Measurements from ENCODE around the gene WDR59. TPM values are rescaled to one million over a fixed set of nuclear protein-coding genes. Genes with fewer than 3 reads are reported as not detected.
"Not testable (repeated sequence)": the region's sequence is repeated elsewhere in the genome, so short reads cannot be mapped to it uniquely, and the experiment has no call there.

Gene WDR59
- total RNA-seq, 2 donors from 2014 or later, result 90.2 to 112 TPM

DNA sequence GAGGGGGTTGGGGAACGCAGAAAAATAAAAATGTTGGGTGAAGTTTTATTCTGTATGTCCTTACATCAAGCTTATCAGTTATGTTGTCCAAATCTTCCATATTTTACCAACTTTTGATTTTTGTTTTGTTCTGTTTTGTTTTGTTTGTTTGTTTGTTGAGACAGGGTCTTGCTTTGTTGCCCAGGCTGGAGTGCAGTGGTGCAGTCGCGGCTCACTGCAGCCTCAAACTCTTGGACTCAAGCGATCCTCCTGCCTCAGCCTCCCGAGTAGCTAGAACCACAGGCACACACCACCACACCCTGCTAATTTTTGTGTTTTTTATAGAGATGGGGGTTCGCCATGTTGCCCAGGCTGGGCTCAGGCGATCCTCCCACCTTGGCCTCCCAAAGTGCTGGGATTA is 34.7 kb upstream of the WDR59 start:
- Mint-ChIP-seq H3K4me1 (peaks cover 15% of the 10 kb centered on the region), H3K36me3 (ENCODE audit: low read depth) (peaks cover 2% of the 10 kb centered on the region), H3K27me3 (no peaks in the 10 kb centered on the region), H3K27ac (peak overlapping the region; percentile 47), H3K4me3 (no peak overlapping the region)
- no peak for DNase-seq
- H3K9me3 ChIP-seq (ENCODE audit: control insufficient read depth, low read length, poor library complexity, severe bottlenecking), result no peaks in the 10 kb centered on the region
- no peak for ATAC-seq

DNA sequence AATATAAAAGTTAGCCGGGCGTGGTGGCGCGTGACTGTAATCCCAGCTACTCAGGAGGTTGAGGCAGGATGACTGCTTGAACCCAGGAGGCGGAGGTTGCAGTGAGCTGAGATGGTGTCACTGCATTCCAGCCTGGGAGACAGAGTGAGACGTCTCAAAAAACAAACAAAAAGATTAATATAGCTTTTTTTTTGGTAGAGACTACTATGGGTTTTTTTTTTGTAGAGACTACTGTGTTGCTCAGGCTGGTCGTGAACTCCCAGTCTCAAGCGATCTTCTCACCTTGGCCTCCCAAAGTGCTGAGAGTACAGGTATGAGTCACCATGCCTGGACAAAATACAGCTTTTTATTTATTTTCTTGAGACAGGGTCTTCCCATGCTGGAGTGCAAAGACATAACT is 34.1 kb upstream of the WDR59 start:
- peaks cover 14% of the 10 kb centered on the region for H3K4me1 Mint-ChIP-seq
- peaks cover 2% of the 10 kb centered on the region for H3K36me3 Mint-ChIP-seq (ENCODE audit: low read depth)
- DNase-seq (no peak), ATAC-seq (no peak)
- no peaks in the 10 kb centered on the region for H3K27me3 Mint-ChIP-seq
- peak overlapping the region; percentile 47 for H3K27ac Mint-ChIP-seq
- H3K9me3 ChIP-seq (ENCODE audit: control insufficient read depth, low read length, poor library complexity, severe bottlenecking), result no peaks in the 10 kb centered on the region
- no peak overlapping the region for H3K4me3 Mint-ChIP-seq

DNA sequence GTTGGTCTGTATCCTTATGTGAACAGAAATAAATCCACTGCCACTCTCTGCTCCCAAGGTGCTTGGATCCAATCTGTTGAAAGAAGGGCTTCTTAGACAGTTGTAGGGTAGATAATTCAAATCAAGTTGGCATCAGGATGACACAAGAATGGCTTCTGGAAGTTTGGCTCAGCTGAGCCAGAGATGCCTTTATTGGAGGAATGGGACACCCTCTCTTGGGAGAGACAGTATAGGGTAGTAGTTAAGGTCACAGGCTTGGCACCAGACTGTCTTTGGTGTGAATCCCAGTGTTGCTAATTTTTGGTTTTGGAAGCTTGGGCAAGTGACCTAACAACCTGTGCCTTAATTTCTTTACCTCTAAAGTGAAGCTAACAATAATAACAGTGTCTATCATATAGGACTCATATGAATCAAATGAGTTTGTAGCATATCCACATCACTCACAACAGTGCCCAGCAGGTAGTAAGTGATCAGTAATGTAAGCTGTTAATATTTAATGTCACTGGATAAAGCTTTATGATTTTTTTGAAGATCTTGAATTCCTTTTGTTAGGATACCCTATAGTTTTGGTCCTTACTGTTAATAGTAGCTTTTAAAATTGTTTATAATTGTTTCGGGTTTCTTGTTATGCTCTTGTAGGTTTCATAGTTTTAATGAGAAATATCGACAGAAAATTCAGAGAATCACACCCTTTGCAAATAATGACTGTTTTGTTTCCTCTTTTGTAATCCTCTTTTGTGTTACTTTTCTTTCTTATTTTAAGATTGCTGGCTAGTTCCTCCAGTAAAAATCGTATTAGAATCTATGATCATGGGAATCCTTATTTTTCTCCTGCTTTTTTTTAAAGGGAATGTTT is 33.0 kb upstream of the WDR59 start:
- H3K4me3 Mint-ChIP-seq, result no peak overlapping the region
- no peaks in the 10 kb centered on the region for H3K9me3 ChIP-seq (ENCODE audit: control insufficient read depth, low read length, poor library complexity, severe bottlenecking)
- peaks cover 2% of the 10 kb centered on the region for H3K36me3 Mint-ChIP-seq (ENCODE audit: low read depth)
- no peak overlapping the region for H3K27ac Mint-ChIP-seq
- H3K27me3 Mint-ChIP-seq, result no peaks in the 10 kb centered on the region
- no peak for DNase-seq
- peaks cover 14% of the 10 kb centered on the region for H3K4me1 Mint-ChIP-seq
- ATAC-seq, result no peak

DNA sequence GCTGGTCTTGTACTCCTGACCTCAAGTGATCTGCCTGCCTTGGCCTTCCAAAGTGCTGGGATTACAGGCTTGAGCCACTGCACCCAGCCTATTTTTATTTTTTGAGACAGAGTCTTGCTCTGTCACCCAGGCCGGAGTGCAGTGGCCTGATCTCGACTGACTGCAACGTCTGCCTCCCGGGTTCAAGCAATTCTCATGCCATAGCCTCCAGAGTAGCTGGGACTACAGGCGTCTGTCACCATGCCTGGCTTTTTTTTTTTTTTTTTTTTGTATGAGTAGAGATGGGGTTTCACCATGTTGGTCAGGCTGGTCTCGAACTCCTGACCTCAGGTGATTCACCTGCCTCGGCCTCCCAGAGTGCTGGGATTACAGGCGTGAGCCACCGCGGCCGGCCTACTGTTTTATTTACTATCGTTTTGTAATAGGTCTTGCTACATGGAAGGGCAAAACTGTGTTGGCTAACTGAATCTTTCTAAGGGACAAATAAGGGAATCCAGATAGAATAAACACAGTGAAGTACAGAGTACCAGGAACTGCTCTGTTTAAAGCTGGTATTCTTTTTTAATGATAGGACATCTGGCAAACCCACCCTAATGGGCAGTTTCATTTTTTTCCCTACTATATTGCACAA is 31.6 kb upstream of the WDR59 start:
- not testable (repeated sequence) for H3K9me3 ChIP-seq (ENCODE audit: control insufficient read depth, low read length, poor library complexity, severe bottlenecking); DNase-seq; H3K27ac Mint-ChIP-seq; ATAC-seq; H3K36me3 Mint-ChIP-seq (ENCODE audit: low read depth); H3K4me3 Mint-ChIP-seq; H3K27me3 Mint-ChIP-seq
- H3K4me1 Mint-ChIP-seq, result peaks cover 27% of the 10 kb centered on the region

DNA sequence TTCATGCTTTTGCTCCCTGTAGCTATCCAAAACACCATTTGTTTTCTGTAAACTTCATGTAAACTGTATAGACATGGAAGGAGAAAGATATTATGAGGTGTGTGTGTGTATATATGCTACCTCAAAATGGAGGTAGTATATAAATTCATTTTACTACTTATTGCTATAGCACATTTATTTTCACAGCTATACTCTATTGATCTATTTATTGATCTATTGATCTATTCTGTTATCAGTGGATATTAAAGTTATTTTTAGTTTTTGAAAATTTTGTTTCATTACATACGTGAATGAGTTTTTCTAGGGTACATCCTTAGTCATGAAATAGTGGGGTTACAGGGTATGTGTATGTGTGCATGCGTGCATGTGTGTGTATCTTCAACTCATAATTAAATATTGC is 29.4 kb upstream of the WDR59 start:
- ATAC-seq (no peak), DNase-seq (no peak)
- Mint-ChIP-seq H3K27me3 (no peaks in the 10 kb centered on the region), H3K4me1 (peaks cover 32% of the 10 kb centered on the region), H3K36me3 (ENCODE audit: low read depth) (no peaks in the 10 kb centered on the region), H3K4me3 (no peak overlapping the region), H3K27ac (peak overlapping the region; percentile 98)
- no peaks in the 10 kb centered on the region for H3K9me3 ChIP-seq (ENCODE audit: control insufficient read depth, low read length, poor library complexity, severe bottlenecking)

DNA sequence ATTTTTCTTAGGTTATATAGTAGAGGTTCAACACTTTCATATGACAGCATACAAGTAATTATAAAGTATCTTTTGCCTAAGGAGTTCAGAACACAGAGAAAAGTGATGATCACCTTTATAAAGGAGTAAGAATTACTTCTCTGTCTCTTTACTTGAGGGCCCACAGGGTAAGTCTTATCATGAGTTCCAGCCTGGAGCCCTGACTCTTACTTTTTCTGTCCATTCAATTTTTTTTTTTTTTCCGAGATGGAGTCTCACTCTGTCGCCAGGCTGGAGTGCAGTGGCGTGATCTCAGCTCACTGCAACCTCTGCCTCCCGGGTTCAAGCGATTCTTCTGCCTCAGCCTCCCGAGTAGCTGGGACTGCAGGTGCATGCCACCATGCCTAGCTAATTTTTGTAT is 28.2 kb upstream of the WDR59 start:
- ATAC-seq; H3K9me3 ChIP-seq (ENCODE audit: control insufficient read depth, low read length, poor library complexity, severe bottlenecking); H3K36me3 Mint-ChIP-seq (ENCODE audit: low read depth); H3K27me3 Mint-ChIP-seq; DNase-seq: not testable (repeated sequence)
- H3K4me1 Mint-ChIP-seq, result peaks cover 32% of the 10 kb centered on the region
- peak overlapping the region; percentile 98 for H3K27ac Mint-ChIP-seq
- peak overlapping the region; percentile 89 for H3K4me3 Mint-ChIP-seq

DNA sequence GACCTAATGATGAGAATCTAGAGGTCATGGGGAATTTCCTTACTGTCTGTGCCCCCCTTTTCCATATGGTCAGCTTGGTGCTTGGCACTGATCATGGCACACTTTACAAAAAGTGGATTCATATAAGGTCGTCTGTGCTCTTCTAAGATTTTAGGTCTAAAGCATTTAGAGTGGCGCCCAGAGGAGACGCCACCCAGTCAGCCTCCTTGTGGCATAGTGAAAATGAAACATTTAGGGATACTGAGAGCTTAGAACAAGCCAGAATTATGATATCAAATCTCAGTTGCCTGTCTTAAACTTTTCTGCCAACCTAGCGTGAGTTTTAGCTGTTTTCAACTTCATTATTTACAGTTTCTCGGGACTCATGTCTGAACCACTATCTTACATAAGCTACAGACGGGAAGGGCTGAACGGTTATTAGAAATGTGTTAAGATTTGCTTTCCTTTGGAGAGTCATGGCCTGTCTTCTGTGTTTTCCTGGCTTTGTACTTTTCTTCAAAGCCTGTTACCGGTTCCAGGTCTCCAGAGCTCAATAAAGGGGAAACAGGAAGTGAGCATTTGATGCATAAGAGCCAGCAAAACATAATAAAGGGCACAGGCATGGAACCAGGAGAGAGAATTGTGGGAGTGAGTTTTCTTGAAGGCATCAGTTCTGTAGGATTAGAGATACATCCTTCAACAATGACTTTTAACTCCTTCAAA is 27.6 kb upstream of the WDR59 start:
- Mint-ChIP-seq H3K4me3 (peak overlapping the region; percentile 89), H3K27ac (peak overlapping the region; percentile 98), H3K27me3 (no peaks in the 10 kb centered on the region), H3K36me3 (ENCODE audit: low read depth) (no peaks in the 10 kb centered on the region), H3K4me1 (peaks cover 29% of the 10 kb centered on the region)
- ATAC-seq, result peak; percentile 51
- no peak for DNase-seq
- H3K9me3 ChIP-seq (ENCODE audit: control insufficient read depth, low read length, poor library complexity, severe bottlenecking), result no peaks in the 10 kb centered on the region

DNA sequence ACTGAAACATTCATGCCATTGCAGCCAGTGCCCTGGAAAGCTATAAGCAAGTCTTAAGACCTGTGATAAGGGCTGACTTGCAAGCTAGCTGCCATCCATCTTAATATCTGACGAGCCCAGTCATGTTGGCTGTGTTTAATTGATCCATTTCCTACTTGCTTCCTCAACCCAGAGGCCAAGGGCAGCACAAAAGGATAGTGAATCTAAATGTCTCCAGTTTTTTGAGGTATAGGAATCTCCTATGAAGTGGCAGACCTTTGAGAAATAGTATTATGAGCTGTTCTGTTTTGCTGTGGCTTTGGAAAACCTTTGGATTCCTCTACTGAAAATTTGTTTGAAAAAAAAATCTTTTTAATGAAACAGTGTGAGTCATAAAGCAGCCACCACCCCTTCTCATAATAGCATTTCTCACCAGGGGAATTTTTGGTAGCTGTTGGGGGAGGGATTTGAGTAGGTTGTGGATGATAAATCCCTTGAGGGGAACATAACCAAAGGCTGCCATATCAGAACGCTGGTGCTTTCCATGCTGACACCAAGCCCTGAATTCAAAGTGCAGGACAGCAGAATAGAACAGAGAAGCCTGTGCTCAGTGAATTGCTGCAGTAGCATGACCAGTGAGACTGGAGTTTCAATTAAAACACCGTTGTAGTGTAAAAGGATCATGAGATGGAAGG is 26.8 kb upstream of the WDR59 start:
- ATAC-seq (peak; percentile 95), DNase-seq (peak in 2 of 3 donors; percentile 38 to 39)
- no peaks in the 10 kb centered on the region for H3K27me3 Mint-ChIP-seq
- peak overlapping the region; percentile 98 for H3K27ac Mint-ChIP-seq
- H3K4me3 Mint-ChIP-seq, result peak overlapping the region; percentile 89
- H3K9me3 ChIP-seq (ENCODE audit: control insufficient read depth, low read length, poor library complexity, severe bottlenecking), result no peaks in the 10 kb centered on the region
- no peaks in the 10 kb centered on the region for H3K36me3 Mint-ChIP-seq (ENCODE audit: low read depth)
- H3K4me1 Mint-ChIP-seq, result peaks cover 27% of the 10 kb centered on the region

DNA sequence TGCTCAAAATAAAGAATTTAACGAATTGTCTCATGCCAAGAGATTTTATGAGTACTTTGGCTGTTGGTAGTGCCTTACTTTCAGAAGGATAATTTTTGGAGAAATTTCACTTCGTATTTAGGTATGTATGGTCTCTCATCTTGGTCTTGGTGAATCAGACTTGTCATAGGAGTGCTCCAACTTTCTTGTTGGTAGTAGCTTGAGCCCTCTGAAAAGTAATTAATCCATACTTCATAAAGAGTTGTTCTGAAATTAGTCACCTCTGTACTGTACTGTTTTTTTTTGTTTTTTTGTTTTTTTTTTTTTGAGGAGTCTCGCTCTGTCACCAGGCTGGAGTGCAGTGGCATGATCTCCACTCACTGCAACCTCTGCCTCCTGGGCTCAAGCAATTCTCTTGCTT is 25.5 kb upstream of the WDR59 start:
- peaks cover 27% of the 10 kb centered on the region for H3K4me1 Mint-ChIP-seq
- H3K27ac Mint-ChIP-seq, result peak overlapping the region; percentile 98
- ATAC-seq (no peak), DNase-seq (no peak)
- no peaks in the 10 kb centered on the region for H3K27me3 Mint-ChIP-seq
- H3K36me3 Mint-ChIP-seq (ENCODE audit: low read depth), result no peaks in the 10 kb centered on the region
- no peaks in the 10 kb centered on the region for H3K9me3 ChIP-seq (ENCODE audit: control insufficient read depth, low read length, poor library complexity, severe bottlenecking)
- no peak overlapping the region for H3K4me3 Mint-ChIP-seq

DNA sequence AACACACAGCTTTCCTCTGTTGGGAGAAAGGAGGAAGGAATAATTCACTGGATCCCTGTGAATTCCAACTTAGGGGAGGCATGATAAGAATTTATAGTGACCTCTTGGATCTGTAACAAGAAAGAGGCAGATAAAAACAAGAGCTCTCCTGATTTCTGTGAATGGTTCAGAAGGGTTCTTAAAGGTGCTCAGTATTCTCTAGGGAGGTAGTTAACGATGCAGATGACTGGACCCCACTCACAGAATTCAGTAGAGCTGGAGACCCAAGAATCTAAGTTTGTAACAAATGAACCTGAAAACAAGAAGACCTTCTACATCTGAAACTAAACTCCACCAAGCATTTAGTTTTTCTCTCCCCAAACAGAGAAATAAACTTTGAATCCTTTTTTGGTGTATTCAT is 22.5 kb upstream of the WDR59 start:
- H3K4me1 Mint-ChIP-seq, result peaks cover 21% of the 10 kb centered on the region
- H3K4me3 Mint-ChIP-seq, result no peak overlapping the region
- peak overlapping the region; percentile 80 for H3K27ac Mint-ChIP-seq
- ATAC-seq (no peak), DNase-seq (no peak)
- H3K36me3 Mint-ChIP-seq (ENCODE audit: low read depth), result peaks cover 2% of the 10 kb centered on the region
- H3K27me3 Mint-ChIP-seq, result no peaks in the 10 kb centered on the region
- H3K9me3 ChIP-seq (ENCODE audit: control insufficient read depth, low read length, poor library complexity, severe bottlenecking), result no peaks in the 10 kb centered on the region

DNA sequence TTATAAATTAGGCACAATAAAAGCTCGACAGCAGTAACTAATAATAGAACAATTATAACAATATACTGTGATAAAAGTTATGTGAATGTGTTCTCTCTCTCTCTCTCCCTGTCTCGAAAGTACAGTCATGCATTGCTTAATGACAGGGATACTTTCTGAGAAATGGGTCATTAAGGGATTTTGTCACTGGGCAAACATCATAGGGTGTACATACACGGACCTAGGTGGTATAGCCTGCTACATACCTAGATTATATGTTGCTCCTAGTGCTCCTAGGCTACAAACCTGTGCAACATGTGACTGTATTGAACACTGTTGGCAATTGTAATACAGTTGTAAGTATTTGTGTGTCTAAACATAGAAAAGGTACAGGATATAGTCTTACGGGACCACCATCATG is 20.8 kb upstream of the WDR59 start:
- H3K9me3 ChIP-seq (ENCODE audit: control insufficient read depth, low read length, poor library complexity, severe bottlenecking), result no peaks in the 10 kb centered on the region
- DNase-seq, result no peak
- Mint-ChIP-seq H3K27ac (no peak overlapping the region), H3K4me3 (no peak overlapping the region), H3K4me1 (peaks cover 22% of the 10 kb centered on the region), H3K27me3 (no peaks in the 10 kb centered on the region), H3K36me3 (ENCODE audit: low read depth) (peaks cover 2% of the 10 kb centered on the region)
- no peak for ATAC-seq

DNA sequence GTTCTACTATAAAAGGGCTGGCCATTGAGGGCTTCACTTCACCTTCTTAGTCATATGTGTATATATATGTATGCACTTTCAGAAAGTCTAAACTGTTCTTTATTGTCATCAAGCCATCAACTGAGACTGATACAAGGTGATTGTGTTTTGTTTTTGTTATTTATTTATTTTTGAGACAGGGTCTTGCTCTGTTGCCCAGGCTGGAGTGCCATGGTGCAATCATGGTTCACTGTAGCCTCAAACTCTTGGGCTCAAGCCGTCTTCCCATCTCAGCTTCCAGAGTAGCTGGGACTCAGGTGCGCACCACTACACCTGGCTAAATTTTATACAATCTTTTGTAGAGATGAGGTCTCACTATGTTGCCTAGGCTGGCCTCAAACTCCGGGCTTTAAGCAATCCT is 19.5 kb upstream of the WDR59 start:
- no peak for ATAC-seq
- H3K27ac Mint-ChIP-seq, result peak overlapping the region; percentile 61

DNA sequence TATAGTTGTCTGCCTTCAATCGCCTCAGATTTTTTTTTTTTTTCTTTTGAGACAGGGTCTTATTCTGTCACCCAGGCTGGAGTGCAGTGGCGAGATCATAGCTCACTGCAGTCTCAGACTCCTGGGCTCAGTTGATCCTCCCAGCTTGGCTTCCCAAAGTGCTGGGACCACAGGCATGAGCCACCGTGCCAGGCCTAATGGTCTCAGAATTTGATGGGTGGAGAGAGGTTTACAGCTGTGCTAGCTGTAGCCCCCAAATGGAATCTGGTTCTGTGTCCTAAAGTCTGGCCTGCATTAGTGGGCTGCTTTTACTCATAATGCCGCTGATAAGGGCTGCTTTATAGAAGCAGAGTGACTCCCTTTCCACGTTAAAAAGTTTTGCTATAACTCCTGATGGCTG is 19.0 kb upstream of the WDR59 start:
- no peak for ATAC-seq
- DNase-seq, result no peak
- Mint-ChIP-seq H3K27ac (peak overlapping the region; percentile 47), H3K4me1 (peaks cover 30% of the 10 kb centered on the region), H3K36me3 (ENCODE audit: low read depth) (peaks cover 2% of the 10 kb centered on the region), H3K4me3 (no peak overlapping the region), H3K27me3 (no peaks in the 10 kb centered on the region)
- H3K9me3 ChIP-seq (ENCODE audit: control insufficient read depth, low read length, poor library complexity, severe bottlenecking), result no peaks in the 10 kb centered on the region

More for the DNA sequence above, 19.5 kb upstream of the WDR59 start:
- DNase-seq, result no peak
- Mint-ChIP-seq H3K4me1 (peaks cover 30% of the 10 kb centered on the region), H3K27me3 (no peaks in the 10 kb centered on the region), H3K36me3 (ENCODE audit: low read depth) (peaks cover 2% of the 10 kb centered on the region), H3K4me3 (no peak overlapping the region)
- no peaks in the 10 kb centered on the region for H3K9me3 ChIP-seq (ENCODE audit: control insufficient read depth, low read length, poor library complexity, severe bottlenecking)
